Osteoblast (primary cell): Measurements from ENCODE around the gene CALCR. TPM values are rescaled to one million over a fixed set of nuclear protein-coding genes. Genes with fewer than 3 reads are reported as not detected.

Experiments
- DNase-seq: peaks from one replicate; pipeline ENCODE4 v3.0.0; 2011; ENCODE audit warnings: low spot score, mixed read lengths; ENCODE audit not compliant: insufficient read length; ENCODE audit errors: missing footprints
- H2AFZ ChIP-seq: 2 replicates; pipeline ENCODE4 v1.6.0; 2011; ENCODE audit warnings: mild to moderate bottlenecking, low read length
- H3K27ac ChIP-seq: 2 replicates; pipeline ENCODE4 v1.5.1; 2011; ENCODE audit warnings: mild to moderate bottlenecking, low read depth, low read length, moderate library complexity
- H3K27me3 ChIP-seq: 2 replicates; pipeline ENCODE4 v1.6.0; 2012; ENCODE audit warnings: mild to moderate bottlenecking, control low read depth, inconsistent platforms, low read length, moderate library complexity; ENCODE audit not compliant: insufficient read depth
- H3K36me3 ChIP-seq: 2 replicates; pipeline ENCODE4 v1.5.1; 2011; ENCODE audit warnings: mild to moderate bottlenecking, low read length, control low read depth, moderate library complexity; ENCODE audit not compliant: insufficient read depth
- H3K4me1 ChIP-seq: 2 replicates; pipeline ENCODE4 v1.5.1; 2011; ENCODE audit warnings: mild to moderate bottlenecking, low read length, control low read depth, moderate library complexity; ENCODE audit not compliant: insufficient read depth
- H3K4me2 ChIP-seq: 2 replicates; pipeline ENCODE4 v1.6.0; 2011; ENCODE audit warnings: mild to moderate bottlenecking, low read length; ENCODE audit not compliant: insufficient read depth
- H3K4me3 ChIP-seq: fragments of 200-600 bp; sonication (generic); 3 replicates; pipeline ENCODE4 v1.5.1; 2012; ENCODE audit warnings: mild to moderate bottlenecking, low read length, inconsistent platforms; ENCODE audit not compliant: insufficient read depth
- H3K79me2 ChIP-seq: 2 replicates; pipeline ENCODE4 v1.6.0; 2012; ENCODE audit warnings: mild to moderate bottlenecking, low read length, control low read depth, inconsistent platforms; ENCODE audit not compliant: insufficient read depth
- H3K9me3 ChIP-seq: 2 replicates; pipeline ENCODE4 v1.5.1; 2011; ENCODE audit warnings: low read depth, low read length, control low read depth
- H4K20me1 ChIP-seq: 2 replicates; pipeline ENCODE4 v1.6.0; 2012; ENCODE audit warnings: mild to moderate bottlenecking, low read length, control low read depth; ENCODE audit not compliant: insufficient read depth
- total RNA-seq: library from RNA; depleted of rRNA; stranded (reverse); fragments of >200 nt; gene quantifications from 2 replicates; pipeline ENCODE4 v1.2.3, GENCODE V29; 2012
- TF ChIP-seq, protein P1 (sequence below): IDR thresholded peaks from 2 replicates; pipeline ENCODE4 v1.5.1; 2011; ENCODE audit warnings: mild to moderate bottlenecking, low read depth, low read length, moderate library complexity; ENCODE audit errors: extremely low read depth

CALCR gene
- total RNA-seq, 1 donor: not detected

DNA sequence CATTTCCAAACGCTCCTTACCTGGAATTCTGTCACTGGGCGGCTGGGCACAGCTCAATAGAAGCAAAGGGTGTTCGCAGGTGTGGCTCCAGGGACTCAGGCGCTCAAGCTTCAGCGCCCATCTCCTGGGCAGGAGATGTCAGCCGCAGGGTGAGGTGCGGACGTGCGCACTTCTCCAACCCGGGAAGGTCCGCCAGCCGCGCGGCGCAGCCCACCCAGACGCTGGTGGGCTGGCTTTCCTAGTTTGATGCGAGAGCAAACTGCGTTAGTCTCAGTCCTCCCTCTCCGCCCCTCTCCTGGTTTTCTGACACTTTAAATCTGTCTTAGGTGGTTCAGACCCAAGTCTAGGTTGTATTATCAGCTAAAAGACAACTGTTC is 267 bp downstream of the CALCR start:
- Histone ChIP-seq H3K36me3 (no peaks in the 10 kb centered on the region), H3K27ac (no peak overlapping the region), H3K4me3 (no peak overlapping the region), H3K79me2 (no peaks in the 10 kb centered on the region), H2AFZ (no peak overlapping the region), H3K4me1 (no peaks in the 10 kb centered on the region), H3K27me3 (peaks cover 33% of the 10 kb centered on the region), H3K4me2 (no peak overlapping the region), H4K20me1 (no peaks in the 10 kb centered on the region), H3K9me3 (no peaks in the 10 kb centered on the region)
- TF ChIP-seq, protein P1, sequence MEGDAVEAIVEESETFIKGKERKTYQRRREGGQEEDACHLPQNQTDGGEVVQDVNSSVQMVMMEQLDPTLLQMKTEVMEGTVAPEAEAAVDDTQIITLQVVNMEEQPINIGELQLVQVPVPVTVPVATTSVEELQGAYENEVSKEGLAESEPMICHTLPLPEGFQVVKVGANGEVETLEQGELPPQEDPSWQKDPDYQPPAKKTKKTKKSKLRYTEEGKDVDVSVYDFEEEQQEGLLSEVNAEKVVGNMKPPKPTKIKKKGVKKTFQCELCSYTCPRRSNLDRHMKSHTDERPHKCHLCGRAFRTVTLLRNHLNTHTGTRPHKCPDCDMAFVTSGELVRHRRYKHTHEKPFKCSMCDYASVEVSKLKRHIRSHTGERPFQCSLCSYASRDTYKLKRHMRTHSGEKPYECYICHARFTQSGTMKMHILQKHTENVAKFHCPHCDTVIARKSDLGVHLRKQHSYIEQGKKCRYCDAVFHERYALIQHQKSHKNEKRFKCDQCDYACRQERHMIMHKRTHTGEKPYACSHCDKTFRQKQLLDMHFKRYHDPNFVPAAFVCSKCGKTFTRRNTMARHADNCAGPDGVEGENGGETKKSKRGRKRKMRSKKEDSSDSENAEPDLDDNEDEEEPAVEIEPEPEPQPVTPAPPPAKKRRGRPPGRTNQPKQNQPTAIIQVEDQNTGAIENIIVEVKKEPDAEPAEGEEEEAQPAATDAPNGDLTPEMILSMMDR: no peak
- no peak for DNase-seq

DNA sequence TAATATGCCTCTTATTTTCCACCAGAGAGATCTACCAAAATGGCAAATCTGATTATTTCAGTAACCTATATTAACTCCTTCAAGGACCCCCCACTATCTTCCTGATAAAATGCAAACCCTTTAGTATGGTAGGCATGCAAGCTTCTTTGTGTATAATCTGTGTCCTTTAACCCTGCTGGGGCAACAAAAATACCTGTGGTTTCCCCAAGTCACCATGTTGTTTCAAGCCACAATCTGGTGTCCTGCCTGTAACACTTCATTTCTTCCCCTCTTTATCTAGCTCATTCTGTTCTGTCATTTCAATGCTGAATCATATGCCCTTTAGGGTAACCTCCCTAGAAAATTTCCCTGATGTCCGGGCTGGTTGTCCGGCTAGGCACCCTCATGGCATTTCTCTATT is 5.3 kb downstream of the CALCR start:
- peaks cover 15% of the 10 kb centered on the region for H3K27me3 ChIP-seq
- H3K4me3 ChIP-seq: no peak overlapping the region

DNA sequence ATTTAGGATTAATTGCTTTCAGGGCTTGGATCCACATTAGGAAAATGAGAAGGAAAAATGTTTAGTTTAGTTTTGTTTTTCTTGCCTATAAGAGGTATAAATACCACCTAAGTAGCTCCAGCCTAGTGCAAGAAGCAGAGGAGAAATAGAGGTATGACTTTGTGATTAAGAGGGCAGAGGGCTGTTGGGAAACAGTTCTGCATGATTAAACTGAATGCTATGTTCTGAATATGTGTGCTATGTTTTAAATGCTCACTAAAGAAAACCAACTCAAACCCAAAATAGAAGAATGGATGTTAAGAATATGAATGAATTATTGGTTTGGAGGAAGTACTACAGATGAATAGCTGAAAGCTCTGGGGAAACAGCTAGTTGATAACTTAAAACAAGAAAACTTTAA is 7.6 kb downstream of the CALCR start:
- H4K20me1 ChIP-seq: no peaks in the 10 kb centered on the region
- no peak for DNase-seq
- H3K4me1 ChIP-seq: no peaks in the 10 kb centered on the region
- no peaks in the 10 kb centered on the region for H3K79me2 ChIP-seq
- no peaks in the 10 kb centered on the region for H3K9me3 ChIP-seq
- TF ChIP-seq, protein P1: no peak
- no peak overlapping the region for H3K4me2 ChIP-seq
- no peak overlapping the region for H3K27ac ChIP-seq
- no peak overlapping the region for H3K4me3 ChIP-seq
- H3K27me3 ChIP-seq: peaks cover 9% of the 10 kb centered on the region
- no peak overlapping the region for H2AFZ ChIP-seq
- H3K36me3 ChIP-seq: no peaks in the 10 kb centered on the region

More for the DNA sequence above, 5.3 kb downstream of the CALCR start:
- Histone ChIP-seq H4K20me1 (no peaks in the 10 kb centered on the region), H3K9me3 (no peaks in the 10 kb centered on the region), H3K36me3 (no peaks in the 10 kb centered on the region), H3K27ac (no peak overlapping the region), H3K79me2 (no peaks in the 10 kb centered on the region), H3K4me2 (no peak overlapping the region), H3K4me1 (no peaks in the 10 kb centered on the region), H2AFZ (no peak overlapping the region)
- DNase-seq: no peak
- TF ChIP-seq, protein P1: no peak

DNA sequence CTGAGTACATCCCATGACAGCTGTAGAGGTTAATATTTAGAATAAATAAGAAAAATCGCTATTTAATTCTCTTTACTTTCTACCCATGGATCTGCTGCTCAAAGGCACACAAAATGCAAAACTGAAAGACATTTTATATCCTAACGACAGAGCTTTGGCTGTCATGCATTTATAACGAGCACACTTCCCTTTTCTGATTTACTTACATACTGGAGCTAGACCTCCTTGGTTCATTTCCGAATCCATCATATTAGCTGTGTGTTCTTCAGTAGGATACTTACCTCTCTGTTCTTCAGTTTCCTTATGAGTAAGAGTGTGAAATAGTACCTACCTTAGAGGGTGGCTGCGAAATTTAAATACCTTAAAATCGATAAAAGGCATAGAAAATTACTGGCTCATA is 10.9 kb downstream of the CALCR start:
- Histone ChIP-seq H3K36me3 (no peaks in the 10 kb centered on the region), H3K27ac (no peak overlapping the region), H3K4me1 (no peaks in the 10 kb centered on the region), H2AFZ (no peak overlapping the region), H3K79me2 (no peaks in the 10 kb centered on the region), H3K9me3 (no peaks in the 10 kb centered on the region), H3K4me3 (no peak overlapping the region), H3K4me2 (no peak overlapping the region), H3K27me3 (peaks cover 3% of the 10 kb centered on the region), H4K20me1 (no peaks in the 10 kb centered on the region)
- no peak for DNase-seq
- TF ChIP-seq, protein P1: no peak
